Adrenal gland (tissue), 5 donors: Measurements from ENCODE around the gene CHST2.

Source experiments
- CTCF ChIP-seq, 6 experiments: fragments of 450-650 bp in 4 of 6; fragments of 200-600 bp in 2 of 6; sonication (generic) in 1 of 6; IDR thresholded peaks; 1 replicate in 5 of 6; 2 replicates in 1 of 6; pipeline versions ENCODE4 v1.5.1 to v1.8.0; 2016 to 2021; ENCODE audit warnings: antibody characterized with exemption in 6 of 6, mild to moderate bottlenecking in 2 of 6, moderate library complexity in 1 of 6
- POLR2A ChIP-seq, 2 donors: fragments of 450-650 bp; IDR thresholded peaks; one replicate each; pipeline ENCODE4 v1.6.1; 2017; ENCODE audit warnings: antibody characterized with exemption in 2 of 2, mild to moderate bottlenecking in 2 of 2, moderate library complexity in 1 of 2
- donor health status: DM: no; HTN: no; CAD: no.

- TF ChIP-seq CTCF (IDR thresholded peaks at IDR 0.05) (no peak), POLR2A (IDR thresholded peaks at IDR 0.05) (no peak)
Observed at GRCh38 chr3:143173242-143173641, 53.7 kb downstream of the CHST2 start.
